T-helper 17 cell (primary cell): ENCODE measurements around the gene C1QTNF5. TPM values are rescaled to one million over a fixed set of nuclear protein-coding genes. Genes with fewer than 3 reads are reported as not detected.

Source experiments
- ATAC-seq: fragments of 150-1000 bp; cut with Tn5 transposase; 2 replicates; pipeline ENCODE4 v1.10.0; 2021; ENCODE audit warnings: mild to moderate bottlenecking, moderate library complexity
- DNase-seq, 3 donors: peaks; one replicate each; pipeline versions ENCODE4 v3.0.0 to v3.0.0-alpha.2; 2020 to 2021
- H3K9me3 ChIP-seq: one replicate; pipeline ENCODE4 v1.7.0; 2013; ENCODE audit warnings: low read length, mild to moderate bottlenecking; ENCODE audit not compliant: control insufficient read depth, poor library complexity, severe bottlenecking
- H3K27ac Mint-ChIP-seq: one replicate; pipeline ENCODE4 v1.8.0; 2022; ENCODE audit warnings: mild to moderate bottlenecking, moderate library complexity, mixed read lengths
- H3K27me3 Mint-ChIP-seq: one replicate; pipeline ENCODE4 v1.8.0; 2022; ENCODE audit warnings: mixed read lengths
- H3K36me3 Mint-ChIP-seq: one replicate; pipeline ENCODE4 v1.8.0; 2022; ENCODE audit warnings: low read depth, mixed read lengths
- H3K4me1 Mint-ChIP-seq: one replicate; pipeline ENCODE4 v1.8.0; 2022; ENCODE audit warnings: mild to moderate bottlenecking, mixed read lengths
- H3K4me3 Mint-ChIP-seq: one replicate; pipeline ENCODE4 v1.8.0; 2022; ENCODE audit warnings: mild to moderate bottlenecking, moderate library complexity, mixed read lengths
- total RNA-seq, 4 donors: library from RNA in 2 of 4; stranded (reverse) in 2 of 4; gene quantifications; one replicate each; pipeline ENCODE4 v1.2.3 and lab custom pipeline; 2022 to 2026

Gene C1QTNF5
- total RNA-seq, 2 donors from 2014 or later: not detected

GRCh38 chr11:119343726-119344125 lies 3.0 kb upstream of the C1QTNF5 start:
- peaks cover 10% of the 10 kb centered on the region for H3K36me3 Mint-ChIP-seq
- H3K27ac Mint-ChIP-seq: no peak overlapping the region
- H3K4me3 Mint-ChIP-seq: no peak overlapping the region
- H3K9me3 ChIP-seq: no peaks in the 10 kb centered on the region
- peaks cover 10% of the 10 kb centered on the region for H3K4me1 Mint-ChIP-seq
- DNase-seq (no peak), ATAC-seq (no peak)
- peaks cover 45% of the 10 kb centered on the region for H3K27me3 Mint-ChIP-seq

GRCh38 chr11:119342362-119343130 lies 1.9 kb upstream of the C1QTNF5 start:
- H3K9me3 ChIP-seq: no peaks in the 10 kb centered on the region
- DNase-seq (no peak), ATAC-seq (no peak)
- Mint-ChIP-seq H3K36me3 (peaks cover 10% of the 10 kb centered on the region), H3K4me3 (no peak overlapping the region), H3K4me1 (peaks cover 13% of the 10 kb centered on the region), H3K27ac (no peak overlapping the region), H3K27me3 (peaks cover 49% of the 10 kb centered on the region)

DNA sequence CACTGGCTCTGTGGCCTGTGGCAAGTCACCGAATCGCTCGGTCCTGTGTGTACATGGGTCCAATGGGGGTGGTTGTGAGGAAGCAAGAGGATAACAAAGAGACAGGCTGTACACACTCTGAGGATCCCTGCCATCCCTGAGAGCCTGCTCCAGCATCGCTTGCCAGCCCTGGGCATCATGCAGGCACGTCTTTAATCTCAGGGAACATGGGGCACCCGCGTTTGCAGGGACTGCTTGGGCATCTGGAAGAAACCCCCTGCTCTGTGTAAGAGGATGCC lies 1.3 kb upstream of the C1QTNF5 start:
- H3K27ac Mint-ChIP-seq: no peak overlapping the region
- peaks cover 49% of the 10 kb centered on the region for H3K27me3 Mint-ChIP-seq
- H3K4me3 Mint-ChIP-seq: no peak overlapping the region
- peaks cover 10% of the 10 kb centered on the region for H3K36me3 Mint-ChIP-seq
- no peaks in the 10 kb centered on the region for H3K9me3 ChIP-seq
- ATAC-seq: no peak
- H3K4me1 Mint-ChIP-seq: peaks cover 13% of the 10 kb centered on the region
- no peak for DNase-seq

- no peak for ATAC-seq
Measured at GRCh38 chr11:119341222-119342022, 739 bp upstream of the C1QTNF5 start.

DNA sequence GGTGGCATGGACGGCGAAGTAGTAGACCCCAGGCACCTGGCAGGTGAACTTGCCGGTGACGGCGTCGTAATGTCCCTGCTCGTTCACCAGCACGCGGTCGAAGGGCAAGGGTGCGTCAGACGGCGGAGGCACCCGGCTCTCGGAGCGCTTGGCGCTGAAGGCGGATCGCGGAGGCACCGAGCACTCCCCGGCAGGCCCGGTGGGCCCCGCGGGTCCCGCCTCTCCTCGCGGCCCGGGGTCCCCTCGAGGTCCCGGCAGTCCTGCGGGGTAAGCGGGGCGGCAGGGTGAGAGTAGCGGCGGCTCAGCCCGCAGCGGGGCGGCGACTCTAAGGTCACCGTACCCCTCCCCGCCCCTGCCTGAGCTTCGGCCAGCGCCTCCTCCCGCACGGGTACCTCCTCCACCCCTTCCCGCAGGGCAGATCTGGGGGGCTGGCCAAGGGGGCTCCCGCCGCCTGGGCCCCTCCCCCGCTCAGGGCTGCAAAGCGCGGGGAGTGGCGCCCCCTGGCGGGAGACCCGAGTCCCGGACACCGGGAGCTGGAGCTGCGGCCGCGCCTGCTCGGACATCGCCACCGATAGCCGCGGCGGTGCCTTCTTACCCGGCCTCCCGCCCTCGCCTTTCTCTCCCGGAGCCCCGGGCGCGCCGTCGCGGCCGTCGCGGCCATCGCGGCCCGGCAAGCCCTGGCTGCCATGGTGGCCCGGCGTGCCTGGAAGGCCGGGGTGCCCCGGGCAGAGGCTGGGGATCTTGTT lies 921 bp downstream of the C1QTNF5 start:
- no peaks in the 10 kb centered on the region for H3K9me3 ChIP-seq
- DNase-seq (peak in 1 of 3 donors; percentile 50), ATAC-seq (peak; percentile 15)
- Mint-ChIP-seq H3K4me1 (peaks cover 22% of the 10 kb centered on the region), H3K27ac (no peak overlapping the region), H3K27me3 (peaks cover 44% of the 10 kb centered on the region), H3K4me3 (peak overlapping the region; percentile 83), H3K36me3 (peaks cover 12% of the 10 kb centered on the region)

More at GRCh38 chr11:119341222-119342022, 739 bp upstream of the C1QTNF5 start:
- Mint-ChIP-seq H3K27ac (no peak overlapping the region), H3K4me1 (peaks cover 13% of the 10 kb centered on the region), H3K36me3 (peaks cover 10% of the 10 kb centered on the region), H3K4me3 (peak overlapping the region; percentile 71), H3K27me3 (peaks cover 44% of the 10 kb centered on the region)
- DNase-seq: no peak
- H3K9me3 ChIP-seq: no peaks in the 10 kb centered on the region

- DNase-seq: no peak
- Mint-ChIP-seq H3K27ac (no peak overlapping the region), H3K36me3 (peaks cover 12% of the 10 kb centered on the region), H3K4me3 (peak overlapping the region; percentile 83), H3K27me3 (peaks cover 38% of the 10 kb centered on the region), H3K4me1 (peaks cover 25% of the 10 kb centered on the region)
- ATAC-seq: no peak
- H3K9me3 ChIP-seq: no peaks in the 10 kb centered on the region
Measured at GRCh38 chr11:119338965-119339588, 1.6 kb downstream of the C1QTNF5 start.

GRCh38 chr11:119338318-119338890 lies 2.3 kb downstream of the C1QTNF5 start:
- DNase-seq (peak; percentile 43 to 64 (median 50)), ATAC-seq (peak; percentile 41)
- Mint-ChIP-seq H3K4me1 (peaks cover 28% of the 10 kb centered on the region), H3K36me3 (peaks cover 12% of the 10 kb centered on the region), H3K4me3 (no peak overlapping the region), H3K27ac (no peak overlapping the region), H3K27me3 (peaks cover 31% of the 10 kb centered on the region)
- H3K9me3 ChIP-seq: no peaks in the 10 kb centered on the region

DNA sequence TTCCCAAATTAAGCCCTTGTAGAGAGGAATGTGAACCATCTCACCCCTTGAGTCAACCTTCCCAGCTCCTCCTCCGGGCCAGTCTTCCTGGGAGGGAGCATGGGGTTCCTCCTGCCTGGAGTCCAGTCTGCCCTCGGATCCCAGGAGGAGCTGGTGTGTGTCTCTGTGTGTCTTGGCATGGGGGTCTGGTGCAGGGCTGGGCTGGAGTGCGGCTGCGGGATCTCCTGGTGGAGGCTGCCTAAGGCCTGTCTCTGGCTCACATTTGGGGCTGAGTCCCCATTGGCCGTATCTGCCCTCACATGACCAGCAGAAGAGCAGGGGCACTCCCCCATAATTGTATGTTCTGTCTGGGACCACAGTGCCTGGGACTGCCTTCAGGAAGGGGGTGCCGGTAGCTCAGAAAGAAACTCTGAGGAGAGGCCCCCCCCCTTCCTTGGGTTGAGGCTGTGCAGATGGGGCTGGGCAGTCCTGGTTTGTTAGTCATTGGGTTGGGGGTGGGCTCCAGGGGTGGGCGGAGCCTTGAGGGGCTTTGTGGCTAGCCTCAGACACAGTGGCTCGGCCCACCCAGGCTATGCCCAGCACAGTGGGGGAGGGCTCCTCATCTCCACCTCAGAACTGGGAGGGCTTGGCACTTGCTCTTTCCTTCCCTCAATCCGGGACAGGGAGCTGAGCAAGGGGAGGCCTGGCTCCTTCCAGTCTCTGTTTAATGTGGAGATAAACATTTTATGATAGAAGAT lies 2.9 kb downstream of the C1QTNF5 start:
- no peak overlapping the region for H3K27ac Mint-ChIP-seq
- H3K27me3 Mint-ChIP-seq: peaks cover 25% of the 10 kb centered on the region
- peaks cover 10% of the 10 kb centered on the region for H3K36me3 Mint-ChIP-seq

DNA sequence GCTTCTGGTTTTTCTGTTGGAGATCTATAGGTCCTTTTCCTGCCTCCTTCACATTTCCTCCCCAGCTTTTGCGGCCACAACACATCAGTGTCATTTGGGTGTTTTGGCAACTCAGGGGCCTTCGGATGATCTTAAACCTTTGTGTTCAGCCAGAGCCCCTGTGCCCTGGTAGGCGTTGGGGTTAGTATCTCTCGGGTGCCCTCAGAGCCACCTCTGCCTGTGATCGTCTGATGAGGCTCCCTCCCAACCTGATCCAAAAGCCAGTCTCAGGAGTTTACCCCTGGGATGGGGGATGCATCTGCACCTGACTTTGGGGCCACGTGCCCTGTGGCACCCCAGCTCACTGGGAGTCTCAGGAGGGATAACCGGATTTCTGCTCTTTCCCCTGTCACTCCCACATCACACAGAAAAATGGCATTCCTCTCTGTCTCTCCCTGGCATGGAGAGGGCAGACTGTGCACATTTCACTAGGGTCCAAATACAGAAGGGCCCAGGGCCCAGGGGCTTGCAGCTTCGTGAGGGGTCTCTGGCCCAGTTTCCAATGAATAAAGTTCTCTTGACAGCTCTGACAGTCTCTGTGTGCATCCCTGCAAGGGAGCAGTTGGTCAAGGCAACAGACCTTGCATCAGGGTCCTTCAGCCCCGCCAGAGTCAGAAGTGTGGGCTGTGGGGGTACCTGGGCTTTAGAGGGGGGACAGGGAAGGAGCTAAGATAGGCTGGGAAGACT lies 3.8 kb downstream of the C1QTNF5 start:
- DNase-seq (no peak), ATAC-seq (no peak)
- H3K4me3 Mint-ChIP-seq: peak overlapping the region; percentile 80
- no peak overlapping the region for H3K27ac Mint-ChIP-seq
- peaks cover 22% of the 10 kb centered on the region for H3K27me3 Mint-ChIP-seq
- peaks cover 33% of the 10 kb centered on the region for H3K4me1 Mint-ChIP-seq
- no peaks in the 10 kb centered on the region for H3K9me3 ChIP-seq
- peaks cover 10% of the 10 kb centered on the region for H3K36me3 Mint-ChIP-seq

More for the DNA sequence above, 2.9 kb downstream of the C1QTNF5 start:
- ATAC-seq (no peak), DNase-seq (no peak)
- Mint-ChIP-seq H3K4me1 (peaks cover 31% of the 10 kb centered on the region), H3K4me3 (no peak overlapping the region)
- H3K9me3 ChIP-seq: no peaks in the 10 kb centered on the region

DNA sequence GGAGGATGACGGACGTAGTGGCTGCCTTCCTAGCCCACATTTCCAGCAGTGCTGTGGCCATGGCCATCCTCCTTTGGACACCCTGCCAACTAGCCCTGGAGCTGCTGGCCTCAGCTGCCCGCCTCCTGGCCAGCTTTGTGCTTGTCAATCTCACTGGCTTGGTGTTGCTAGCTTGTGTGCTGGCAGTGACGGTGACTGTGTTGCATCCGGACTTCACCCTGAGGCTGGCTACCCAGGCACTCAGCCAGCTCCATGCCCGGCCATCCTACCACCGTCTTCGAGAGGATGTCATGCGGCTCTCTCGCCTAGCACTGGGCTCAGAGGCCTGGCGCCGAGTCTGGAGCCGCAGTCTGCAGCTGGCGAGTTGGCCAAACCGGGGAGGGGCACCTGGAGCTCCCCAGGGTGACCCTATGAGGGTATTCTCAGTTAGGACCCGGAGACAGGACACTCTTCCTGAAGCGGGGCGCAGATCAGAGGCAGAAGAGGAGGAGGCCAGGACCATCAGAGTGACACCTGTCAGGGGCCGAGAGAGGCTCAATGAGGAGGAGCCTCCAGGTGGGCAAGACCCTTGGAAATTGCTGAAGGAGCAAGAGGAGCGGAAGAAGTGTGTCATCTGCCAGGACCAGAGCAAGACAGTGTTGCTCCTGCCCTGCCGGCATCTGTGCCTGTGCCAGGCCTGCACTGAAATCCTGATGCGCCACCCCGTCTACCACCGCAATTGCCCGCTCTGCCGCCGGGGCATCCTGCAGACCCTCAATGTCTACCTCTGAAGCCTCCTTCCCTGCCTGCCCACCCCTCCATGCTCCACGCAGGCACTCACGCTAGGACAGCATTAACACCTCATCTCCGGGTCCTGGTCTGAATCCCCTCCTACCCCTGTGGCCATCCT lies 4.8 kb downstream of the C1QTNF5 start:
- Mint-ChIP-seq H3K27ac (no peak overlapping the region), H3K4me3 (peak overlapping the region; percentile 96), H3K4me1 (peaks cover 26% of the 10 kb centered on the region), H3K36me3 (peaks cover 7% of the 10 kb centered on the region), H3K27me3 (peaks cover 15% of the 10 kb centered on the region)
- ATAC-seq (no peak), DNase-seq (no peak)
- no peaks in the 10 kb centered on the region for H3K9me3 ChIP-seq

- DNase-seq (no peak), ATAC-seq (no peak)
- H3K4me3 Mint-ChIP-seq: peak overlapping the region; percentile 96
- no peaks in the 10 kb centered on the region for H3K9me3 ChIP-seq
- H3K27me3 Mint-ChIP-seq: peaks cover 19% of the 10 kb centered on the region
- peaks cover 7% of the 10 kb centered on the region for H3K36me3 Mint-ChIP-seq
- peak overlapping the region; percentile 93 for H3K27ac Mint-ChIP-seq
- H3K4me1 Mint-ChIP-seq: peaks cover 26% of the 10 kb centered on the region
Measured at GRCh38 chr11:119335091-119335654, 5.5 kb downstream of the C1QTNF5 start.
